HepG2 (cell line): ENCODE results near the gene ZNF189. TPM values are rescaled to one million over a fixed set of nuclear protein-coding genes. Genes with fewer than 3 reads are reported as not detected.

ENCODE experiments used
- ATAC-seq: fragments of 200-7000 bp; cut with Tn5 transposase; 3 replicates; pipeline ENCODE4 v1.9.1; 2020; ENCODE audit warnings: mild to moderate bottlenecking, moderate library complexity
- BruUV-seq: library from RNA; stranded (reverse); fragments of 400-500 nt; replicated peaks from 2 replicates; lab custom pipeline; 2021; lab: Mats Ljungman, UMichigan
- CTCF ChIA-PET: fragments of 300-600 bp; formaldehyde crosslinking; extraction: SDS; loops from one replicate; lab custom pipeline; 2021; ENCODE audit warnings: low total read pairs, inconsistent platforms, low intra/inter-chr PET ratio; lab: Yijun Ruan, JAX
- POLR2A ChIA-PET: fragments of 350-600 bp; sonication (Branson Sonifier 250); formaldehyde crosslinking; loops from one replicate; lab custom pipeline; 2020; ENCODE audit warnings: antibody characterized with exemption, inconsistent platforms; lab: Yijun Ruan, JAX
- DNase-seq: peaks from one replicate; pipeline ENCODE4 v3.0.0-alpha.2; 2015; ENCODE audit warnings: low spot score
- FAIRE-seq: peaks from 3 replicates; lab custom pipeline; 2011; peaks lifted over from hg19 to GRCh38; lab: Jason Lieb, UNC
- H2AFZ ChIP-seq: one replicate; pipeline ENCODE4 v1.6.1; 2011; ENCODE audit warnings: low read length, inconsistent platforms
- H3K27ac ChIP-seq: fragments of 300-600 bp; 3 replicates; pipeline ENCODE4 v1.8.0; 2011; ENCODE audit warnings: mixed run types, mild to moderate bottlenecking, mixed read lengths, low read length, inconsistent platforms; ENCODE audit not compliant: insufficient read depth; ENCODE audit errors: extremely low read length
- H3K27me3 ChIP-seq, 2 experiments: fragments of 200-600 bp in 1 of 2; 2 replicates in 1 of 2; 3 replicates in 1 of 2; pipeline versions ENCODE4 v1.6.0 to v1.8.0; 2011; ENCODE audit warnings: low read length in 2 of 2, mild to moderate bottlenecking in 2 of 2, moderate library complexity in 2 of 2, inconsistent platforms in 1 of 2; ENCODE audit not compliant: insufficient read depth in 2 of 2, control insufficient read depth in 1 of 2
- H3K36me3 ChIP-seq, 2 experiments: fragments of 200-600 bp in 1 of 2; replicated peaks in 1 of 2; 2 replicates in 1 of 2; 3 replicates in 1 of 2; pipeline versions ENCODE4 v1.5.1 to v1.8.0; 2011; ENCODE audit warnings: low read length in 2 of 2, inconsistent platforms in 1 of 2; ENCODE audit not compliant: insufficient read depth in 2 of 2, control insufficient read depth in 1 of 2
- H3K4me1 ChIP-seq: 2 replicates; pipeline ENCODE4 v1.5.1; 2012; ENCODE audit warnings: low read length, inconsistent platforms; ENCODE audit not compliant: insufficient read depth
- H3K4me2 ChIP-seq: 2 replicates; pipeline ENCODE4 v1.6.0; 2011; ENCODE audit warnings: low read depth, low read length, inconsistent platforms
- H3K4me3 ChIP-seq, 3 experiments: fragments of 200-600 bp in 1 of 3; sonication (generic), shearing (Covaris generic) in 1 of 3; replicated peaks in 1 of 3; 2 replicates each; pipeline ENCODE4 v1.5.1; 2011 to 2016; ENCODE audit warnings: low read length in 3 of 3, inconsistent platforms in 2 of 3, low read depth in 2 of 3, mild to moderate bottlenecking in 2 of 3, control low read depth in 1 of 3, mixed read lengths in 1 of 3; ENCODE audit not compliant: insufficient read depth in 1 of 3
- H3K79me2 ChIP-seq: one replicate; pipeline ENCODE4 v1.6.1; 2011; ENCODE audit warnings: low read length, inconsistent platforms; ENCODE audit not compliant: insufficient read depth
- H3K9ac ChIP-seq: 2 replicates; pipeline ENCODE4 v1.6.0; 2011; ENCODE audit warnings: mild to moderate bottlenecking, low read depth, low read length, inconsistent platforms; ENCODE audit not compliant: insufficient read depth
- H3K9me3 ChIP-seq: 2 replicates; pipeline ENCODE4 v1.5.1; 2012; ENCODE audit warnings: mild to moderate bottlenecking, low read length
- H4K20me1 ChIP-seq: 2 replicates; pipeline ENCODE4 v1.6.0; 2011; ENCODE audit warnings: inconsistent platforms, mild to moderate bottlenecking, low read length, moderate library complexity; ENCODE audit not compliant: insufficient read depth
- RORA ChIP-seq: sonication (generic); formaldehyde crosslinking; IDR thresholded peaks from 2 replicates; pipeline ENCODE4 v1.5.0; 2020; ENCODE audit warnings: mild to moderate bottlenecking, missing genetic modification reagents, moderate library complexity
- STAT5B ChIP-seq: sonication (generic); formaldehyde crosslinking; IDR thresholded peaks from 2 replicates; pipeline ENCODE4 v1.4.0; 2020; ENCODE audit warnings: missing genetic modification reagents
- ZNF232 ChIP-seq: sonication (generic); formaldehyde crosslinking; IDR thresholded peaks from 2 replicates; pipeline ENCODE4 v1.4.0; 2020; ENCODE audit warnings: missing genetic modification reagents, borderline replicate concordance
- ZNF569 ChIP-seq: sonication (generic); formaldehyde crosslinking; IDR thresholded peaks from 2 replicates; pipeline ENCODE4 v1.5.0; 2020; ENCODE audit warnings: mild to moderate bottlenecking, missing genetic modification reagents, moderate library complexity, borderline replicate concordance
- ZSCAN12 ChIP-seq: sonication (generic); formaldehyde crosslinking; IDR thresholded peaks from 2 replicates; pipeline ENCODE4 v1.9.0; 2021; ENCODE audit warnings: mild to moderate bottlenecking, missing genetic modification reagents
- in situ Hi-C: cut with HindIII; loops from 2 replicates; pipeline ENCODE4 v1.10.0; 2017; ENCODE audit warnings: low pct_unique_long_range_greater_than_20kb; ENCODE audit not compliant: extremely low pct_ligation_motif_present
- intact Hi-C: fragments of 100-400 bp; cut with micrococcal nuclease; formaldehyde crosslinking; loops from one replicate; pipeline ENCODE4 v1.10.0; 2022; ENCODE audit not compliant: unreplicated experiment
- polyA plus RNA-seq, 8 experiments: library from polyadenylated mRNA; depleted of rRNA in 3 of 8; stranded (reverse) in 7 of 8; unstranded in 1 of 8; fragments of >200 nt; fragmentation: Illumina TruSeq in 4 of 8; extraction: Trizol in 4 of 8; gene quantifications; 2 replicates each; pipeline versions ENCODE4 v1.2.1 to v1.2.3, GENCODE V29; 2011 to 2016; ENCODE audit warnings: low read depth in 4 of 8, missing spikeins in 1 of 8, mixed read lengths in 1 of 8; ENCODE audit not compliant: insufficient read depth in 1 of 8
- total RNA-seq, 5 experiments: library from RNA; depleted of rRNA; stranded (reverse); fragments of >200 nt; fragmentation: Illumina TruSeq; extraction: Trizol; gene quantifications; 2 replicates each; pipeline ENCODE4 v1.2.3, GENCODE V29; 2016; ENCODE audit warnings: low read depth in 1 of 5
- TF ChIP-seq, protein P1 (sequence below): sonication (generic); formaldehyde crosslinking; IDR thresholded peaks from 2 replicates; pipeline ENCODE4 v1.5.1; 2020; ENCODE audit warnings: mild to moderate bottlenecking, missing genetic modification reagents, moderate library complexity
- TF ChIP-seq, protein P2 (sequence below), 2 experiments: fragments of 450-650 bp in 1 of 2; sonication (generic) in 1 of 2; formaldehyde crosslinking; IDR thresholded peaks; 2 replicates each; pipeline versions ENCODE4 v1.5.0 to v1.8.0; 2020 to 2022; ENCODE audit warnings: mild to moderate bottlenecking in 1 of 2, missing genetic modification reagents in 1 of 2
- TF ChIP-seq, protein P3 (sequence below): IDR thresholded peaks from 2 replicates; pipeline ENCODE4 v1.6.1; 2012; ENCODE audit warnings: low read depth, low read length, improper control_type of control experiment

ZNF189 gene
- total and polyA plus RNA-seq, 2 of the 13 experiments (the other 11 are each of a cell fraction or from before 2014, with no cell fraction given): 8.4 to 50.0 TPM

DNA sequence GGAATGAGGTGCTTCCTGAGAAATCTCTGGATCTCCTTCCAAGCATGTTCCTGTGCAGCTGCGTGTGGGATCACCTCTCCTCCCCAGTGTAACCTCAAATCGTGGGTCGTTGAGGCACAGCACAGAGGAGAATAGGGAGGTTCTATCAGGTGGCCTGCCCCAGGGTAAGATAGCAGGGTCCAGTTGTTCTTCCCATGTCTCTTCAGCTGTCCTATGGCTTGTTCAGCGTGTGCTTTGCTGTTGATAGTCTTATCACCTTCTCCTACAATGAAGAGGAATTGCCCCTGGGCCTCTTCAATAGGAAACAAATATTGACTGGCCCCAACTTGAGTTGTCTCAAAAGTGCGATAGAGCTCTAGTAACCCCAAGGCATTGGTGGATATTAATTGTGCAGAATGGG lies 36.2 kb upstream of the ZNF189 start (continued):
- TF ChIP-seq, protein P1, sequence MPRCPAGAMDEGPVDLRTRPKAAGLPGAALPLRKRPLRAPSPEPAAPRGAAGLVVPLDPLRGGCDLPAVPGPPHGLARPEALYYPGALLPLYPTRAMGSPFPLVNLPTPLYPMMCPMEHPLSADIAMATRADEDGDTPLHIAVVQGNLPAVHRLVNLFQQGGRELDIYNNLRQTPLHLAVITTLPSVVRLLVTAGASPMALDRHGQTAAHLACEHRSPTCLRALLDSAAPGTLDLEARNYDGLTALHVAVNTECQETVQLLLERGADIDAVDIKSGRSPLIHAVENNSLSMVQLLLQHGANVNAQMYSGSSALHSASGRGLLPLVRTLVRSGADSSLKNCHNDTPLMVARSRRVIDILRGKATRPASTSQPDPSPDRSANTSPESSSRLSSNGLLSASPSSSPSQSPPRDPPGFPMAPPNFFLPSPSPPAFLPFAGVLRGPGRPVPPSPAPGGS (CRISPR knock-in tag): no peak
- TF ChIP-seq STAT5B: no peak
- TF ChIP-seq ZSCAN12 (CRISPR knock-in tag): no peak

DNA sequence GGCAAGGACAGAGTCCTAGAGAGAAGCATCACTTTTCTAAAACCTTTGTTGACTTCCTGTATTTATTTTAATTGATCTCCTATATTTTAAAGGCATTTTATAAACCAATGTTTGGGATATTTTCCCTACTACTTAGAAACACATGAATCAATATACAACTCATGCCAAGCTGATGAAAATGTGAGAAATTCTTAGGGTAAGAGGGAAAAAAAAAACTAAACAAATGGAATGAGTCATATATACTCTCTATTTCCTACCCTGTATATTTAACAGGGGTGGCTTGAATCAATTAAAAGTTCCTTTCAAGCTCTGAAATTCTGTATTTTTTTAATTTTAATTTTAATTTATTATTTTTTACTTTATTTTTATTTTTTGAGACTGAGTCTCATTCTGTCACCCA lies 33.5 kb upstream of the ZNF189 start:
- BruUV-seq: no TSS peak
- Histone ChIP-seq H3K9ac (no peak overlapping the region), H3K27me3 (no peaks in the 10 kb centered on the region), H3K4me2 (no peak overlapping the region), H3K4me3 (no peak overlapping the region), H2AFZ (no peak overlapping the region), H4K20me1 (no peaks in the 10 kb centered on the region), H3K79me2 (no peaks in the 10 kb centered on the region), H3K4me1 (peaks cover 56% of the 10 kb centered on the region), H3K27ac (peak overlapping the region; percentile 74), H3K9me3 (no peaks in the 10 kb centered on the region), H3K36me3 (no peaks in the 10 kb centered on the region)
- no peak for DNase-seq
- ChIA-PET POLR2A (interaction anchor here (0.7 to 3.2 kb wide), 4 partner anchors 9 to 41 kb away, joined by 3 to 21 read pairs (median 6); partner anchors contain the start of gene ZNF189), CTCF (no interaction called here)
- intact Hi-C loops: no loop called here
- ATAC-seq: no peak
- FAIRE-seq: no peak
- TF ChIP-seq, protein P2, sequence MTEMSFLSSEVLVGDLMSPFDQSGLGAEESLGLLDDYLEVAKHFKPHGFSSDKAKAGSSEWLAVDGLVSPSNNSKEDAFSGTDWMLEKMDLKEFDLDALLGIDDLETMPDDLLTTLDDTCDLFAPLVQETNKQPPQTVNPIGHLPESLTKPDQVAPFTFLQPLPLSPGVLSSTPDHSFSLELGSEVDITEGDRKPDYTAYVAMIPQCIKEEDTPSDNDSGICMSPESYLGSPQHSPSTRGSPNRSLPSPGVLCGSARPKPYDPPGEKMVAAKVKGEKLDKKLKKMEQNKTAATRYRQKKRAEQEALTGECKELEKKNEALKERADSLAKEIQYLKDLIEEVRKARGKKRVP (CRISPR knock-in tag; IDR thresholded peaks at IDR 0.05): peak in 1 of 2 experiments; percentile 78; a peak in 2 of 4 replicates
- TF ChIP-seq ZNF232 (CRISPR knock-in tag) (no peak), ZNF569 (no peak), RORA (CRISPR knock-in tag) (no peak)
- TF ChIP-seq, protein P3, sequence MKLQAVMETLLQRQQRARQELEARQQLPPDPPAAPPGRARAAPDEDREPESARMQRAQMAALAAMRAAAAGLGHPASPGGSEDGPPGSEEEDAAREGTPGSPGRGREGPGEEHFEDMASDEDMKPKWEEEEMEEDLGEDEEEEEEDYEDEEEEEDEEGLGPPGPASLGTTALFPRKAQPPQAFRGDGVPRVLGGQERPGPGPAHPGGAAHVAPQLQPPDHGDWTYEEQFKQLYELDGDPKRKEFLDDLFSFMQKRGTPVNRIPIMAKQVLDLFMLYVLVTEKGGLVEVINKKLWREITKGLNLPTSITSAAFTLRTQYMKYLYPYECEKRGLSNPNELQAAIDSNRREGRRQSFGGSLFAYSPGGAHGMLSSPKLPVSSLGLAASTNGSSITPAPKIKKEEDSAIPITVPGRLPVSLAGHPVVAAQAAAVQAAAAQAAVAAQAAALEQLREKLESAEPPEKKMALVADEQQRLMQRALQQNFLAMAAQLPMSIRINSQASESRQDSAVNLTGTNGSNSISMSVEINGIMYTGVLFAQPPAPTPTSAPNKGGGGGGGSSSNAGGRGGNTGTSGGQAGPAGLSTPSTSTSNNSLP: 0 out of 2 replicates have a peak, but pooled peaks have one; percentile 20
- in situ Hi-C loops: no loop called here
